NT2/D1 (cell line): ENCODE data around the gene MLC1.

Experiments
- DNase-seq: peaks from one replicate; pipeline ENCODE4 v3.0.0-alpha.2; 2011; ENCODE audit warnings: low read depth, low spot score
- H3K27me3 ChIP-seq: 2 replicates; pipeline ENCODE4 v1.6.0; 2011; ENCODE audit warnings: mild to moderate bottlenecking; ENCODE audit not compliant: insufficient read length, insufficient read depth
- H3K36me3 ChIP-seq: 2 replicates; pipeline ENCODE4 v1.6.1; 2011; ENCODE audit warnings: mild to moderate bottlenecking, low read length, mixed read lengths; ENCODE audit not compliant: insufficient read depth, insufficient read length
- H3K4me1 ChIP-seq: 2 replicates; pipeline ENCODE4 v1.5.1; 2011; ENCODE audit not compliant: insufficient read depth, insufficient read length
- H3K4me3 ChIP-seq: 2 replicates; pipeline ENCODE4 v1.5.1; 2011; ENCODE audit warnings: low read depth; ENCODE audit not compliant: insufficient read length
- H3K9ac ChIP-seq: 2 replicates; pipeline ENCODE4 v1.6.0; 2011; ENCODE audit warnings: low read depth; ENCODE audit not compliant: insufficient read length
- H3K9me3 ChIP-seq: 2 replicates; pipeline ENCODE4 v1.5.1; 2011; ENCODE audit warnings: mild to moderate bottlenecking, low read length; ENCODE audit not compliant: insufficient read depth
- SUZ12 ChIP-seq: IDR thresholded peaks from 2 replicates; pipeline ENCODE4 v1.6.1; 2011; ENCODE audit not compliant: insufficient read length, insufficient read depth; ENCODE audit errors: extremely low read depth
- YY1 ChIP-seq: IDR thresholded peaks from 2 replicates; pipeline ENCODE4 v1.6.1; 2011; ENCODE audit not compliant: insufficient read length, insufficient read depth
- ZNF274 ChIP-seq: IDR thresholded peaks from 2 replicates; pipeline ENCODE4 v1.6.1; 2011; ENCODE audit warnings: mild to moderate bottlenecking, low read depth, low read length

MLC1 gene

DNA sequence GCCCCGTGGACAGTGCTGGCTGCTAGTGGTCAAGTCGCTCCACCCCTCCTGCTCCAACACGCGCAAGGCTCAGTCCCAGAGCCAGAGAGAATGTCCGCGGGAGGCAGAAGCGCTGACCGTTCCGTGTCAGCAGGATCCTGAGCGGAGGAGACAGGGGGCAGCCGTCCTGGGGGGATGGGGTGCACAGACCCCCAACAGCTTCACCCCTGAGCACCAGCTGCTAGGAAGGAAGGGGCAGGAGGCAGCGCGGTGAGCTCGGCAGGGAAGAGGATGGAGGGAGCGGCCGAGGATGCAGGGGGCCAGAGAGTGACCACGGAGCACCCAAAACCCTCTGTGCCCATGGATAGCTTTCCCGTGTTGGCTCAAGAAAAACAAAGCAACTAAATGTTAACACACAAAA, 20.8 kb downstream of the MLC1 start:
- DNase-seq = no peak
- Histone ChIP-seq H3K27me3 (no peaks in the 10 kb centered on the region), H3K4me3 (no peak overlapping the region), H3K36me3 (no peaks in the 10 kb centered on the region), H3K9ac (no peak overlapping the region), H3K9me3 (no peaks in the 10 kb centered on the region), H3K4me1 (peaks cover 7% of the 10 kb centered on the region)
- TF ChIP-seq SUZ12 (no peak), YY1 (no peak), ZNF274 (no peak)

GRCh38 chr22:50063589-50064393, 21.4 kb downstream of the MLC1 start:
- H3K9ac ChIP-seq = no peak overlapping the region
- no peak for TF ChIP-seq SUZ12
- TF ChIP-seq YY1 = no peak
- no peak for TF ChIP-seq ZNF274
- no peaks in the 10 kb centered on the region for H3K36me3 ChIP-seq
- H3K4me3 ChIP-seq = no peak overlapping the region
- peaks cover 7% of the 10 kb centered on the region for H3K4me1 ChIP-seq
- no peaks in the 10 kb centered on the region for H3K27me3 ChIP-seq
- no peak for DNase-seq
- H3K9me3 ChIP-seq = no peaks in the 10 kb centered on the region

DNA sequence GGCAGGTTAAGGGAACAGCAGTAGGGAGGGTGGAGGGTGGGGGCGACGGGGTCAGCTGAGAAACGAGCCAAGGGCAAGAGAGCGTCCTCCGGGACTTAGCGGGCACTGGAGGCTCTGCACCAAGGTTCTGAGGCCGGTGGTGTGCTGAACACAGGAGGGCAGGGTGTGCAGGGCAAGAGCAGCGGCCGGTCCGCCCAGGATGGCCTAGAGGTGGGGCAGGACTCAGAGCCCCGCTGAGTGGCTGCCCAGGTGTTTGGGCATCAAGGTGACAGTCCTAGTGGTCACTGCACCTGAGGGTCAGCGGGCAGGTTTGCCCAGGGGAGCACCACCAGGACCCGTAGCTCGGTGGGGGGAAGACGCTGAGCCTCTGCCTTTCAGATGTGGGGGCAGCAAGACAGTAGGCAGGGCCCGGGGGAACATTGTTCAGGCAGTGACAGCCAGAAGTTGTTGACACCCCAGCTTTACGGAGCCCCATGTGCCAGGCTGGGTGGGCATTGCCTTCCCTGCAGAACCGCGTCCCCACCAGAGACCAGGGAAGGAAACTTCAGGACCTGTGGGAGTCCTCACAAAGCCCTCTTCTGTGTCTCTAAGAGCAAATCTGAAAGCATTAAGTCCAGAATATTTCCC, 22.6 kb downstream of the MLC1 start:
- no peaks in the 10 kb centered on the region for H3K9me3 ChIP-seq
- no peaks in the 10 kb centered on the region for H3K27me3 ChIP-seq
- no peak for TF ChIP-seq YY1
- TF ChIP-seq ZNF274 = no peak
- no peak for TF ChIP-seq SUZ12
- DNase-seq = no peak
- no peak overlapping the region for H3K4me3 ChIP-seq
- no peaks in the 10 kb centered on the region for H3K36me3 ChIP-seq
- H3K4me1 ChIP-seq = peaks cover 7% of the 10 kb centered on the region
- no peak overlapping the region for H3K9ac ChIP-seq

DNA sequence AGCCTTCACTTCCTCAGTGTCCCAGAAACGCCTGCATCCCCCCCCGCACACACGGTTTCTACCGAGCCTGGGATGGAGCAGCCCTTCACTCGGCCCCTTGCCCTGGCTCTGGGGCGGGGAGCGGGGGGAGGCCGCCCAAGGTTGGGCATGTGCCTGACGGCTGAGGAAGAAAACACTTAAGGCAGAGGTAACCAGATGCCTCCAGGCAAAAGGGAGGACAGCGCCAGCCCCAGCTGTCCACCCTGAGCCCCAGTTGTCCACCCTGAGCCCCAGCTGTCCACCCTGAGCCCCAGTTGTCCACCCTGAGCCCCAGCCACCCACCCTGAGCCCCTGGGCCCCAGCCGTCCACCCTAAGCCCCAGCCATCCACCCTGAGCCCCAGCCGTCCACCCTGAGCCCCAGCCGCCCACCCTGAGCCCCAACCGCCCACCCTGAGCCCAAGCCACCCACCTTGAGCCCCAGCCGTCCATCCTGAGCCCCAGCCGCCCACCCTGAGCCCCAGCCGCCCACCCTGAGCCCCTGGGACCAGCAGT, 23.3 kb downstream of the MLC1 start:
- Histone ChIP-seq H3K4me3 (no peak overlapping the region), H3K4me1 (peaks cover 7% of the 10 kb centered on the region), H3K27me3 (no peaks in the 10 kb centered on the region), H3K9me3 (no peaks in the 10 kb centered on the region), H3K9ac (no peak overlapping the region), H3K36me3 (no peaks in the 10 kb centered on the region)
- no peak for TF ChIP-seq SUZ12
- no peak for TF ChIP-seq YY1
- DNase-seq = no peak

- H3K9me3 ChIP-seq = no peaks in the 10 kb centered on the region
- H3K4me3 ChIP-seq = no peak overlapping the region
- peaks cover 7% of the 10 kb centered on the region for H3K4me1 ChIP-seq
- H3K36me3 ChIP-seq = no peaks in the 10 kb centered on the region
- DNase-seq = no peak
- no peaks in the 10 kb centered on the region for H3K27me3 ChIP-seq
- TF ChIP-seq SUZ12 = no peak
- no peak overlapping the region for H3K9ac ChIP-seq
Observed at GRCh38 chr22:50061141-50061823, 23.9 kb downstream of the MLC1 start.

GRCh38 chr22:50060441-50061140, 24.6 kb downstream of the MLC1 start:
- Histone ChIP-seq H3K36me3 (no peaks in the 10 kb centered on the region), H3K4me1 (peaks cover 7% of the 10 kb centered on the region), H3K9ac (no peak overlapping the region), H3K4me3 (no peak overlapping the region), H3K27me3 (no peaks in the 10 kb centered on the region), H3K9me3 (no peaks in the 10 kb centered on the region)
- TF ChIP-seq ZNF274 (no peak), YY1 (no peak), SUZ12 (no peak)
- no peak for DNase-seq

GRCh38 chr22:50059881-50060262, 25.4 kb downstream of the MLC1 start:
- H3K9ac ChIP-seq = no peak overlapping the region

More at GRCh38 chr22:50059881-50060262, 25.4 kb downstream of the MLC1 start:
- no peak for TF ChIP-seq SUZ12
- TF ChIP-seq ZNF274 = no peak
- TF ChIP-seq YY1 = no peak
- H3K27me3 ChIP-seq = no peaks in the 10 kb centered on the region
- no peaks in the 10 kb centered on the region for H3K36me3 ChIP-seq
- no peaks in the 10 kb centered on the region for H3K9me3 ChIP-seq
- H3K4me1 ChIP-seq = peaks cover 7% of the 10 kb centered on the region
- H3K4me3 ChIP-seq = no peak overlapping the region
- no peak for DNase-seq
